ENCODE data around the gene BBS7. TPM values are rescaled to one million over a fixed set of nuclear protein-coding genes. Genes with fewer than 3 reads are reported as not detected.

Gene BBS7
- total and polyA plus RNA-seq, 9 of the 15 experiments (the other 6 are each of a cell fraction or from before 2014, with no cell fraction given): 13.4 to 25.8 (median 16.4) TPM

DNA sequence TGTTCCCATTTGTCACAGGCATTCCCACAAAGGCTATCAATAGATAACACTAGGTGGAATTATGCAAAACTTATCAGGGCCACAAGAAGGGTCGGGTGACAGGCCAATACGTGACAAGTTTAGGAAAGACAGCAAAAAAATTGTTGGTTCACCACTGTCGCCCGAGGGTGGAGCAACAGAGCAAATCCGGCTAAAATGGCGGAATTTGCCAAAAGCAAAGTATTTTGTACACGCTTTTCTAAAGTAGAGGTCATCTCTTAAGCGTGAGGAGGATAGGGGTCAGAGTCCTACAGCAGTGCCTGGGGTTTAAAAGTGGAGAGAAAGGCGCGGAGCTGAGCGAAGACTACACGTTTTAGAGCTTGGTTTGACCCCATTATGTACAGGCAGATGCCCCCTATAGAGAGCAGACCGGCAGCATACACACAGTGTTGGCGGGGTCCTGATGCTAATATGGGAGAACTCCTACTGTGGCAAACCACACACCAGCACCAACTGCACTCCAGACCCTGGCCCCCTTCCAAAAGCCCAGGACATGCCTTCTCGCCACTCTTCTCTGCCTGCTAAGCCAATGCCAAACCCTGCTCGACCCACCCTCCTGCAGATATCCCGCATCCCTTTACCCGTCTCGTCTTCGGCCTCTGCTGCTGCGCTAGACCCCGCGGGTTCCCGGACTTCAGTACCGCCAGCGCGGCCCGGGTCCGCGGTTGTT, 47.3 kb downstream of the BBS7 start (continued):
- peak; percentile 64 to 95 (median 80) for TF ChIP-seq YY1 (IDR thresholded peaks at IDR 0.05; ENCODE audit: borderline replicate concordance in 1 of 3, control insufficient read depth in 1 of 3, extremely low read depth in 1 of 3, insufficient read depth in 3 of 3, insufficient read length in 1 of 3, insufficient replicate concordance in 2 of 3, low read depth in 1 of 3, low read length in 2 of 3)
- TF ChIP-seq HDGF (IDR thresholded peaks at IDR 0.05): no peak
- TF ChIP-seq MTA1 (IDR thresholded peaks at IDR 0.05; ENCODE audit: borderline replicate concordance): no peak
- peak; percentile 25 for TF ChIP-seq KDM5B (IDR thresholded peaks at IDR 0.05; ENCODE audit: insufficient replicate concordance, low read depth, low read length)
- no peak for TF ChIP-seq ZNF224 (CRISPR knock-in tag; IDR thresholded peaks at IDR 0.05)
- no peak for TF ChIP-seq BMI1 (IDR thresholded peaks at IDR 0.05; ENCODE audit: low read length)
- TF ChIP-seq, protein P1, sequence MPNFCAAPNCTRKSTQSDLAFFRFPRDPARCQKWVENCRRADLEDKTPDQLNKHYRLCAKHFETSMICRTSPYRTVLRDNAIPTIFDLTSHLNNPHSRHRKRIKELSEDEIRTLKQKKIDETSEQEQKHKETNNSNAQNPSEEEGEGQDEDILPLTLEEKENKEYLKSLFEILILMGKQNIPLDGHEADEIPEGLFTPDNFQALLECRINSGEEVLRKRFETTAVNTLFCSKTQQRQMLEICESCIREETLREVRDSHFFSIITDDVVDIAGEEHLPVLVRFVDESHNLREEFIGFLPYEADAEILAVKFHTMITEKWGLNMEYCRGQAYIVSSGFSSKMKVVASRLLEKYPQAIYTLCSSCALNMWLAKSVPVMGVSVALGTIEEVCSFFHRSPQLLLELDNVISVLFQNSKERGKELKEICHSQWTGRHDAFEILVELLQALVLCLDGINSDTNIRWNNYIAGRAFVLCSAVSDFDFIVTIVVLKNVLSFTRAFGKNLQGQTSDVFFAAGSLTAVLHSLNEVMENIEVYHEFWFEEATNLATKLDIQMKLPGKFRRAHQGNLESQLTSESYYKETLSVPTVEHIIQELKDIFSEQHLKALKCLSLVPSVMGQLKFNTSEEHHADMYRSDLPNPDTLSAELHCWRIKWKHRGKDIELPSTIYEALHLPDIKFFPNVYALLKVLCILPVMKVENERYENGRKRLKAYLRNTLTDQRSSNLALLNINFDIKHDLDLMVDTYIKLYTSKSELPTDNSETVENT (CRISPR knock-in tag; IDR thresholded peaks at IDR 0.05): 0 out of 2 replicates have a peak, but pooled peaks have one; percentile 17
- no peak for TF ChIP-seq ZKSCAN3 (CRISPR knock-in tag; IDR thresholded peaks at IDR 0.05)
- peak; percentile 33; the same call in 1 of the 2 replicates for TF ChIP-seq CBFA2T3 (IDR thresholded peaks at IDR 0.05)
- TF ChIP-seq PML (IDR thresholded peaks at IDR 0.05; ENCODE audit: low read length): peak; percentile 48; the same call in 1 of the 2 replicates
- peak; percentile 45 for TF ChIP-seq MEIS2 (IDR thresholded peaks at IDR 0.05; ENCODE audit: partially characterized antibody)
- TF ChIP-seq CBFB (CRISPR knock-in tag; IDR thresholded peaks at IDR 0.05): no peak
- no peak for TF ChIP-seq ATF1 (CRISPR knock-in tag; IDR thresholded peaks at IDR 0.05)
- TF ChIP-seq ATF1 (tag; IDR thresholded peaks at IDR 0.05): peak; percentile 9; the same call in 1 of the 2 replicates
- TF ChIP-seq, protein P2, sequence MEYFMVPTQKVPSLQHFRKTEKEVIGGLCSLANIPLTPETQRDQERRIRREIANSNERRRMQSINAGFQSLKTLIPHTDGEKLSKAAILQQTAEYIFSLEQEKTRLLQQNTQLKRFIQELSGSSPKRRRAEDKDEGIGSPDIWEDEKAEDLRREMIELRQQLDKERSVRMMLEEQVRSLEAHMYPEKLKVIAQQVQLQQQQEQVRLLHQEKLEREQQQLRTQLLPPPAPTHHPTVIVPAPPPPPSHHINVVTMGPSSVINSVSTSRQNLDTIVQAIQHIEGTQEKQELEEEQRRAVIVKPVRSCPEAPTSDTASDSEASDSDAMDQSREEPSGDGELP (CRISPR knock-in tag; IDR thresholded peaks at IDR 0.05; ENCODE audit: borderline replicate concordance): no peak; the same call in 1 of the 2 replicates
- TF ChIP-seq, protein P3, sequence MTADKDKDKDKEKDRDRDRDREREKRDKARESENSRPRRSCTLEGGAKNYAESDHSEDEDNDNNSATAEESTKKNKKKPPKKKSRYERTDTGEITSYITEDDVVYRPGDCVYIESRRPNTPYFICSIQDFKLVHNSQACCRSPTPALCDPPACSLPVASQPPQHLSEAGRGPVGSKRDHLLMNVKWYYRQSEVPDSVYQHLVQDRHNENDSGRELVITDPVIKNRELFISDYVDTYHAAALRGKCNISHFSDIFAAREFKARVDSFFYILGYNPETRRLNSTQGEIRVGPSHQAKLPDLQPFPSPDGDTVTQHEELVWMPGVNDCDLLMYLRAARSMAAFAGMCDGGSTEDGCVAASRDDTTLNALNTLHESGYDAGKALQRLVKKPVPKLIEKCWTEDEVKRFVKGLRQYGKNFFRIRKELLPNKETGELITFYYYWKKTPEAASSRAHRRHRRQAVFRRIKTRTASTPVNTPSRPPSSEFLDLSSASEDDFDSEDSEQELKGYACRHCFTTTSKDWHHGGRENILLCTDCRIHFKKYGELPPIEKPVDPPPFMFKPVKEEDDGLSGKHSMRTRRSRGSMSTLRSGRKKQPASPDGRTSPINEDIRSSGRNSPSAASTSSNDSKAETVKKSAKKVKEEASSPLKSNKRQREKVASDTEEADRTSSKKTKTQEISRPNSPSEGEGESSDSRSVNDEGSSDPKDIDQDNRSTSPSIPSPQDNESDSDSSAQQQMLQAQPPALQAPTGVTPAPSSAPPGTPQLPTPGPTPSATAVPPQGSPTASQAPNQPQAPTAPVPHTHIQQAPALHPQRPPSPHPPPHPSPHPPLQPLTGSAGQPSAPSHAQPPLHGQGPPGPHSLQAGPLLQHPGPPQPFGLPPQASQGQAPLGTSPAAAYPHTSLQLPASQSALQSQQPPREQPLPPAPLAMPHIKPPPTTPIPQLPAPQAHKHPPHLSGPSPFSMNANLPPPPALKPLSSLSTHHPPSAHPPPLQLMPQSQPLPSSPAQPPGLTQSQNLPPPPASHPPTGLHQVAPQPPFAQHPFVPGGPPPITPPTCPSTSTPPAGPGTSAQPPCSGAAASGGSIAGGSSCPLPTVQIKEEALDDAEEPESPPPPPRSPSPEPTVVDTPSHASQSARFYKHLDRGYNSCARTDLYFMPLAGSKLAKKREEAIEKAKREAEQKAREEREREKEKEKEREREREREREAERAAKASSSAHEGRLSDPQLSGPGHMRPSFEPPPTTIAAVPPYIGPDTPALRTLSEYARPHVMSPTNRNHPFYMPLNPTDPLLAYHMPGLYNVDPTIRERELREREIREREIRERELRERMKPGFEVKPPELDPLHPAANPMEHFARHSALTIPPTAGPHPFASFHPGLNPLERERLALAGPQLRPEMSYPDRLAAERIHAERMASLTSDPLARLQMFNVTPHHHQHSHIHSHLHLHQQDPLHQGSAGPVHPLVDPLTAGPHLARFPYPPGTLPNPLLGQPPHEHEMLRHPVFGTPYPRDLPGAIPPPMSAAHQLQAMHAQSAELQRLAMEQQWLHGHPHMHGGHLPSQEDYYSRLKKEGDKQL (CRISPR knock-in tag; IDR thresholded peaks at IDR 0.05; ENCODE audit: borderline replicate concordance): 0 out of 2 replicates have a peak, but pooled peaks have one; percentile 55
- TF ChIP-seq CBX1 (IDR thresholded peaks at IDR 0.05; ENCODE audit: low read depth): no peak
- no peak for TF ChIP-seq SRSF9 (IDR thresholded peaks at IDR 0.05; ENCODE audit: borderline replicate concordance, low read depth, low read length)
- 0 out of 2 replicates have a peak, but pooled peaks have one; percentile 26 for TF ChIP-seq C11orf30 (IDR thresholded peaks at IDR 0.05; ENCODE audit: low read depth)
- no peak for TF ChIP-seq ZNF311 (CRISPR knock-in tag; IDR thresholded peaks at IDR 0.05)
- TF ChIP-seq NFIC (IDR thresholded peaks at IDR 0.05): peak; percentile 74
